HL-60/S4 (cell line): ENCODE data around the gene TBXA2R.
"Not testable (repeated sequence)": the region's sequence is repeated elsewhere in the genome, so short reads cannot be mapped to it uniquely, and the experiment has no call there.

Experiments
- in situ Hi-C: fragments of 300-500 bp; cut with MboI; formaldehyde crosslinking; loops from 2 replicates; pipeline ENCODE4 v1.14.3; 2022; ENCODE audit warnings: low sequenced_read_pairs

The TBXA2R gene

DNA sequence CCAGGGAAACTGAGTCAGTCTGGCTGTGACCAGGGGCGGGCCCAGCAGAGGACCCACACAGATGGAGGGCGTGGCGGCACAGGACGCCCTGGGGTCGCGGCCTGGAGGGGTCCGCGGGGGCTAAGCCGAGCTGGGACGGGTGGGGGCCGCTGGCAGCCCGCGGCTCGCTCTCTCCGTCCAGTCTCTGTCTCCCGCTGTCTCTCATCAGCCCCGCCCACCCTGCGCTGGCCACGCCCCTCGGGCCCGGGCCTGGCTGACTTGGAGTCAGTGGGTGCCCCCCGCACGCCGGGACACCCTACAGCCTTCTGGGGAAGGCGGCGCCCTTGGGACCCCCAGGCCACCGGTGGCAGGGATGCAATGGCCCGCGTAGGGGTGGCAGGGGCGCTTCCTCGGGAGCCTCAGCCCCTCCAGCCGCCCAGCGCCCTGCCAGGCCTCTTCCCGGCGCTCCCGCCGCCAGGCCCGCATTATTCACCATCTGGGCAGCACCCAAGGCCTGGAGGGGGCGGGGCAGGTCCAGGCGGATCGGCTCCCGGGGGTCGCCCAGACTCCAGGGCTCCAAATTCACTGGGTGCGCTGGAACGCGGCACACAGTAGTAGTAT lies at the start of gene TBXA2R:
TBXA2R (minus strand) TSS at position 186 of the 600 bp plus-strand sequence. CDS start 6,241 bp downstream, outside the sequence.
- in situ Hi-C loops = no loop called here

- in situ Hi-C loops = no loop called here
Measured at GRCh38 chr19:3656073-3656746, 49.5 kb upstream of the TBXA2R start.

DNA sequence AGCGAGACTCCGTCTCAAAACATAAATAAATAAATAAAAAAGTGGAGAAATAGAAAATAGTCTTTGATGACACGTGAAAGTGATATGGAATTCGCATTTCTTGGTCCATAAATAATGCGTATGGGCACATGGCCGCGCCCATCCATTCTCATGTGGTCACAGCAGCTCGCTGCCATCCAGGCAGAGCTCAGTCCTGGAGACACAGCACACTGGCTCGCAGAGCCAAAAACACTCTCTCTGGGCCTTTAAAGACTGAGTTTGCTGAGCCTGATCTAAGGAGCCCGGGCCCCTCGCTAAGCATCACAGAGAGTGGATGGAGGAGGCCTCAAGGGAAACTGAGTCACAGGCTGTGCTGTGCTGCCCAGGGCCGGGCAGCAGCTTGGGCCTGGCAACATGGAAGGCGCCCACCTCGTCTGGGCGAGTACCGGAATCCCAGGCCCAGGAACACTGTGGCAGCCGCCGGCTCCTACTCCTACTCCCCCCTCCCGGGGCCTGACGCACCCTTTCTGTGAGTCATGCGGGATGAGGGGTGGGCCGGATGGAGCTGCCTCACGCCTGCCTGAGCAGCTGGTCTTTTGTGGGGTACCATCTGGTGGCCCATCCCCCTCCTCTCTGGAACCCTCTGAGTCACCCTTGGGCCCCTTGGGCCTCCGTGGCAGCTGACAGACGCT lies 48.9 kb upstream of the TBXA2R start:
- in situ Hi-C loops = no loop called here

DNA sequence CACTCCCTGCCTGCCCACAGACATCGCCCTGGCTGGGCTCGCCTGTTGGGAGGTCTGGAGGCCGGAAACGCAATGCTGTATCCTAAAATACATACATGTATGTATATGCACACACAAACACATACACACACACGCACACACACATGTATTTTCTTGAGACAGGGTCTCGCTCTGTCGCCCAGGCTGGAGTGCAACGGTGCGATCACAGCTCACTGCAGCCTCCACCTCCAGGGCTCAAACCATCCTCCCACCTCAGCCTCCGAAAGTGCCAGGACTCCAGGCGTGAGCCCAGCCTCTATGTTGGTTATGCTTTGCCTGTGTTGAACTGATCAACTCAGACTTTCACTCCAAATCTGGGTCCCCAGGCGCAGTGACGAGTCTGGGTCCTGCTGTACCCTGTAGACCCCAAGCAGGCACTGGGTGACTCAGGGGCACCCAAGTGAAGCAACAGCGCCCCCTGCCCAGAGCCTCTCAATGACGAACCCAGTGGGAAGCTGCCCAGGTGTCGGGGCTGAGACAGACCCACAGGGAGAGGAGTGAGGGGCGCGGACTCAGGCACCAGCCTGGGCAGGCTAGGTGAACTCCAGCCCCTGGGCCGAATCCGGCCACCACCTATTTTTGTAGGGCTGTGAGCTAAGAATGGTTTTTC lies 47.3 kb upstream of the TBXA2R start:
- in situ Hi-C loops = no loop called here

GRCh38 chr19:3653081-3653795 lies 46.6 kb upstream of the TBXA2R start:
- in situ Hi-C loops = no loop called here

DNA sequence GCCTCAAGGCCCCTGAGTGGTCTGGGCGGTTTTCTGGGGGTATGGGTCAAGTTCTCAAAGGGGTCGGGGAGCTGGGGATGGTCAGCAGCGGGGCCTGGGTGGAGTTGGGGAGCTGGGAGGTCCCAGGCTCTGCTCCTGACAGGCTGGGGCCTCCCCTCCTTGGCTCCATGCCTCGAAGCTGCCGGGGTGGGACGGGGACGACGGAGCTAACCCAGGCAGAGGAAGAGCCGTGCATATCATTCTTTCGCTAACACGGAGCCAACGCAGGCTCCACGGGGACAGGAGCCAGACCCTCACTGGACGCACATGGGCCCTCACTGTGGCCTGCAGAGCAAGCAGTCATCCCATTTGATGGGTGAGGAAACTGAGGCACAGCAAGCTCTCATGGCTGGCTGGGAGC lies 45.7 kb upstream of the TBXA2R start:
- in situ Hi-C loops = no loop called here

GRCh38 chr19:3651684-3652083 lies 45.0 kb upstream of the TBXA2R start:
- in situ Hi-C loops = no loop called here

DNA sequence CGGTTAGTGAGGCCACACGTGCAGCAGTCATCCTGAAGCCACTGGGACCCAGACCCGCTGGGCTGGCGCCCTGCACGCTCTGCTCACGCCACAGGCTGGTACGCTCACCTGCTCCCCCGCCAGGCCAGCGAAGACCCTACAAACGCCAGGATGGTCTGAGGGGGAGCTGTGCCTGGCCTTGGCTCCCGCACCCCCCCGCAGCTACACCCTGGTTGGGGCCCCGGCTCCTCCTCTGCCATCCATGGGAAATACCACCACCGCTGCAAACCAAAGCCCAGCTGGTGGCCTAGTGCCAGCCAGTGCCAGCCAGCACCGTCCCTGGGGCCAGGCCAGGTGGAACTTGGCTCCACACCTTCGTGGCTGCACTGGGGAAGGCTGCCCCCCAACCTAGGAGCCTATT lies 43.2 kb upstream of the TBXA2R start:
- in situ Hi-C loops = no loop called here

DNA sequence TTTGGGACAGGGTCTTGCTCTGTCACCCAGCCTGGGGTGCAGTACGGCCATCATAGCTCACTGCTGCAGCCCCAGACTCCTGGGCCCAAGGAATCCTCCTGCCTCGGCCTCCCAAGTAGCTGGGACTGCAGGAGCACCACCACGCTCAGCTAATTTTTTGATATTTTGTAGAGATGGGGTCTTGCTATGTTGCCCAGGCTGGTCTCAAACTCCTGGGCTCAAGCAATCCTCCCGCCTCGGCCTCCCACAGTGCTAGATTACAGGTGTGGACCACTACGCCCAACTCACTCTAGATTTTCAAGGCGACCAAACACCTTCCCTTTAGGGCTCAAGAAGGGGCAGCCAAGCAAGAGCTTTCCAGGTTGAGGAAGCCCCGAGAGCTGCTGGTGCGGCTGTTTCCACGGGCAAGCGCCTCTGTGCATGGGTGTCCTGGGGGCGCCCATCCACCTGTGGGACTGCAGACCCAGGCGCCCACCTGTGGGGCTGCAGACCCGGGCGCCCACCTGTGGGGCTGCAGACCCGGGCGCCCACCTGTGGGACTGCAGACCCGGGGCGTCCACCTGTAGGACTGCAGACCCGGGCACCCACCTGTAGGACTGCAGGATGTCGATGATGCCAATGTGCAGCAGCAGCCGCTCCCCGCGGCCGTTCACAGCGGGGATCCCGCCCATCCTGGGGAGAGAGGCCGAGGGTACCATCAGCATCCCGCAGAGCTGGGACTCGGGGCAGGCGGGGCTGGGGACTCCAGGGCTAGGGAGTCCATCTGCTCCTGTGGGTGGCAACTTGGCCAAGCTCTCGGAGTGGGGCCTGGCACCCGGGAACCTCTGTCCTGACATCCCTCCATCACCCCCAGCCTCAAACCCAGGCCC lies 41.6 kb upstream of the TBXA2R start:
- in situ Hi-C loops = no loop called here

DNA sequence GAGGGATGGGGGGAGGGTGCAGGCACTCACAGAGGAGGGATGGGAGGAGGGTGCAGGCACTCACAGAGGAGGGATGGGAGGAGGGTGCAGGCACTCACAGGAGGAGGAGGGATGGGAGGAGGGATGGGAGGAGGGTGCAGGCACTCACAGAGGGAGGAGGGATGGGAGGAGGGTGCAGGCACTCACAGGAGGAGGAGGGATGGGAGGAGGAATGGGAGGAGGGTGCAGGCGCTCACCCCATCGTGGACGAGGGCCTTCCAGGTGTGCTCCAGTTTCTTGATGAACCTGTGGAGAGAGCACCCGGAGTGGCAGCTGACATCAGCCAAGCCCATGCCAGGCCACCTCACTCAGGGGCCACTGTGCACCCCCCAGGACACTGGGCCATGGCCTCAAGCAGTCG lies 40.4 kb upstream of the TBXA2R start:
- in situ Hi-C loops = not testable (repeated sequence)

DNA sequence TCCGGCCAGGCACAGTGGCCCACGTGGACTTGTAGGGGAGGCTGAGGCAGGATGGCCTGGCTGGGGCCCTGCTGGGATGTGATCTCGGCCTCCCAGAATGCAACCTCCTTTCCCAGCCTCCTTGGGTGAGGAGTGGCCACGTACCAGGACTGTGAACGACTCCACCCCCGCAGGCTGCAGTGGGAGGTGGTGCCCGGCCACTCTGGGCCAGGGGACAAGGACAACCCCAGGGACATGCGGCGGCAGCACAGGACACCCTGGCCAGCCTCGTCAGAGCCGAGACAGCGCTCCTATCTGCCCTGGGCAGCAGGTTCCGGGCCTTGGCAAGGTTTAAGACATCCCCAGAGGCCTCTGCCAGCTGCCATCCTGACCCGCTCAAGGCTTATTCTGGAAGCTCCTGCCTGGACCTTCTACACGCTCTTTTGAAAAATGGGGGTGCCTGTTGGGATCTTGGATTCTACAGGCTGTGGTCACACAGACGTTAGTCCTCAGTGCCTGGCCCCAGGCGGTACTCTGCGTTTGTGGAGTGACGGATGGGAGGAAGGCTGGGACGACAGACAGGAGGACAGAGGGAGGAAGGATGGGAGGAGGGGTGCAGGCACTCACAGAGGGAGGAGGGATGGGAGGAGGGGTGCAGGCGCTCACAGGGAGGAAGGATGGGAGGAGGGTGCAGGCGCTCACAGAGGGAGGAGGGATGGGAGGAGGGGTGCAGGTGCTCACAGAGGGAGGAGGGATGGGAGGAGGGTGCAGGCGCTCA lies 39.8 kb upstream of the TBXA2R start:
- in situ Hi-C loops = no loop called here

GRCh38 chr19:3645726-3646125 lies 39.1 kb upstream of the TBXA2R start:
- in situ Hi-C loops = no loop called here

DNA sequence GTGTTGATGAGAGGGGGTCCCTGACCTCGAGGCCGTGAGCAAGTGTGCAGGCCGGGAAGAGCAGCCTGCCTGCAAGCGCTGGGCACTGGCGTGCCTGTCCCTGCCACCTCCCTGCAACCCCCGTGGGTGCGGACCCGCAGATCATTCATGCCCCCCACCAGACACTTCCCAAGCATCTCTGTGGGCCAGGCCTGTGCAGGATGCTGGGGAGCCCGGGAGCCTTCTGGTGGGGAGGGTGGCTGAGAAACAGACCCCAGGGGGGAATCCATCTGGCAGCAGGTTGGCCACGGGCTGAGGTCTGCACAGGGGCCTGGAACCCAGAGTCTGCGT lies 38.4 kb upstream of the TBXA2R start:
- in situ Hi-C loops = no loop called here

- in situ Hi-C loops = no loop called here
Measured at GRCh38 chr19:3644351-3645066, 37.8 kb upstream of the TBXA2R start.

GRCh38 chr19:3643674-3644313 lies 37.1 kb upstream of the TBXA2R start:
- in situ Hi-C loops = no loop called here

DNA sequence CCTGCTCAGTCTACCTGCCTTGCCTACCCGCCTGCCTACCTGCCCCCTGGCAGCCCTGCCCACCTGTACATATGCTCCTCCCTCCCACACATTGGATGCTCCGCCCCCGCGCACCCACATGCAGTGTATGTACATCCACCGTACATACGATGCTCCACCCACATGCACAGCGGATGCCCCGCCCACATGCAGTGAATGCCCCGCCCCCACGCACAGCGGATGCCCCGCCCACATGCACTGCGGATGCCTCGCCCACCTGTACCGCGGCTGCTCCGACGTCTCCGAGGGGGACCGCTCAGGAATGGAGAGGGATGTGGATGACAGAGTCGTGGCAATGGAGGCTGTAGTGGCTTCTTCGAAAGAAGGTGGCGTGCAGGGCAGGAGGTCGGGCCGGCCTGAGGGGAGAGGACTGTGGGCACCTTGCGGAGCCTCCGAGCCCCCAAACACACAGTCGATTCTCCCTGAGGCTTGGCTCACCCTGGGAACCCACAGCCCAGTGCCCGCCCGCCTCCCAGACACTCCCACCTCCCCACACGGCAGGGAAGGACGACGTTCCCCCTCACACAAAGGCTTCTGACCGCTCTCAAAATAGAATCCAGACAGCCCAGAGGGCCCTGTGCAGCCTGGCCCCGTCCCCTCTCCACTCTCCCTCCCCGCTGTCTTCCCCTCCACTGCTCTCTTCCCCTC lies 36.5 kb upstream of the TBXA2R start:
- in situ Hi-C loops = no loop called here

- in situ Hi-C loops = no loop called here
Measured at GRCh38 chr19:3642296-3642695, 35.6 kb upstream of the TBXA2R start.
